Spleen (tissue), 7 donors: Measurements from ENCODE around the gene ELAVL4.

ENCODE experiments used
- POLR2A ChIP-seq, 3 donors: fragments of 450-650 bp; IDR thresholded peaks; one replicate each; pipeline ENCODE4 v1.5.1; 2017; ENCODE audit warnings: antibody characterized with exemption in 3 of 3, mild to moderate bottlenecking in 1 of 3
- POLR2AphosphoS5 ChIP-seq, 3 donors: sonication (generic); formaldehyde crosslinking; IDR thresholded peaks; one replicate each; pipeline ENCODE4 v1.5.1; 2017; ENCODE audit warnings: antibody characterized with exemption in 3 of 3
- TF ChIP-seq, protein P1 (sequence below), 11 experiments: fragments of 200-600 bp in 7 of 11; fragments of 450-650 bp in 4 of 11; sonication (generic) in 4 of 11; IDR thresholded peaks in 8 of 11; conservative IDR thresholded peaks in 3 of 11; 1 replicate in 7 of 11; 2 replicates in 4 of 11; pipeline versions ENCODE4 v1.4.0 to v1.8.0; 2016 to 2021; ENCODE audit warnings: antibody characterized with exemption in 11 of 11, inconsistent platforms in 4 of 11, mild to moderate bottlenecking in 1 of 11
- donor health status: DM: no; HTN: no; CAD: no; lungs with moderate emphysema.
- donor health status: DM: no; HTN: no; CAD: no.
- donor health status: DM: no; HTN: no; CAD: no.

DNA sequence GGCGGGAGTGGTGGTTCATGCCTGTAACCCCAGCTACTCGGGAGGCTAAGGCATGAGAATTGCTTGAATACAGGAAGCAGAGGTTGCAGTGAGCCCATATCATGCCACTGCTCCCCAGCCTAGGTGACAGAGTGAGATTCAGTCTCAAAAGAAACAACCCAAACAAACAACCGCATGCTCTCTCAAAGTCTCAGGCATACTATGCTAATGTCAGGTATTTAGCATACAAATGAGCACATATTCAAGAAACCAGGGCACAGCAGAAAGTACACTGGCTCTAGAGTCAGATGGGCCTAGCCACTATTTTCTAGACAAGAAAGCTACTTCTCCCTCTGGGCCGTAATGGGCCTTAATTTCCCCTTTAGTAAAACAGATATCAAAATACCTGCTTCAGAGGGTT, 55.0 kb downstream of the ELAVL4 start:
- TF ChIP-seq, protein P1, sequence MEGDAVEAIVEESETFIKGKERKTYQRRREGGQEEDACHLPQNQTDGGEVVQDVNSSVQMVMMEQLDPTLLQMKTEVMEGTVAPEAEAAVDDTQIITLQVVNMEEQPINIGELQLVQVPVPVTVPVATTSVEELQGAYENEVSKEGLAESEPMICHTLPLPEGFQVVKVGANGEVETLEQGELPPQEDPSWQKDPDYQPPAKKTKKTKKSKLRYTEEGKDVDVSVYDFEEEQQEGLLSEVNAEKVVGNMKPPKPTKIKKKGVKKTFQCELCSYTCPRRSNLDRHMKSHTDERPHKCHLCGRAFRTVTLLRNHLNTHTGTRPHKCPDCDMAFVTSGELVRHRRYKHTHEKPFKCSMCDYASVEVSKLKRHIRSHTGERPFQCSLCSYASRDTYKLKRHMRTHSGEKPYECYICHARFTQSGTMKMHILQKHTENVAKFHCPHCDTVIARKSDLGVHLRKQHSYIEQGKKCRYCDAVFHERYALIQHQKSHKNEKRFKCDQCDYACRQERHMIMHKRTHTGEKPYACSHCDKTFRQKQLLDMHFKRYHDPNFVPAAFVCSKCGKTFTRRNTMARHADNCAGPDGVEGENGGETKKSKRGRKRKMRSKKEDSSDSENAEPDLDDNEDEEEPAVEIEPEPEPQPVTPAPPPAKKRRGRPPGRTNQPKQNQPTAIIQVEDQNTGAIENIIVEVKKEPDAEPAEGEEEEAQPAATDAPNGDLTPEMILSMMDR (IDR thresholded peaks at IDR 0.05 in 8 of 11, conservative IDR thresholded peaks at IDR 0.05 in 3 of 11), result no peak
- TF ChIP-seq POLR2AphosphoS5 (IDR thresholded peaks at IDR 0.05) (no peak), POLR2A (IDR thresholded peaks at IDR 0.05) (no peak)
